GM21786 (cell line): ENCODE results near the gene CAMK2D.

Source experiments
- ATAC-seq: cut with Tn5 transposase; IDR thresholded peaks from one replicate; pipeline ENCODE4 v1.9.1; 2021; ENCODE audit not compliant: unreplicated experiment

Gene CAMK2D

DNA sequence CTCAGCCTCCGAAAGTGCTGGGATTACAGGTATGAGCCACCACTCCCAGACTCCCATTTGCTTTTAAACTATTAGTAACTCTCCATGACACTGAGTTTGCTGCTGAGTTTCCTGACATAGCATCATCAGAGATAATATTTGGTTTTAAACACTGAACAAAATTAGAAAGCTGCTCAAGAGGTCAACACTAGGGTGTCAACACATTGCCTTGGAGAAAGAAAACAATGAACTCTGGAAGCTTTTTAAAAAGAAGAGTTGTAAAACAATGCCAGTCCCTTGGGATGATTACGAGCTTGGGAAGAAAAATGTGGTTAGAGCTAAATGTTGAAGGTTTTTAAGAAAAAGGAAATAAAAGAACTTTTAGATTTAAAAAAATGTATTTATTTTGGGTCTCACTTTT lies 264.8 kb downstream of the CAMK2D start:
- no peak for ATAC-seq

GRCh38 chr4:113495790-113496189 lies 265.7 kb downstream of the CAMK2D start:
- ATAC-seq, result no peak

- no peak for ATAC-seq
These were observed 278.4 kb downstream of the CAMK2D start for GRCh38 chr4:113483131-113483530.

- ATAC-seq, result no peak
These were observed 279.2 kb downstream of the CAMK2D start for GRCh38 chr4:113482325-113482724.

- ATAC-seq, result no peak
These were observed 279.7 kb downstream of the CAMK2D start for GRCh38 chr4:113481820-113482219.

GRCh38 chr4:113480109-113480508 lies 281.4 kb downstream of the CAMK2D start:
- ATAC-seq, result no peak

DNA sequence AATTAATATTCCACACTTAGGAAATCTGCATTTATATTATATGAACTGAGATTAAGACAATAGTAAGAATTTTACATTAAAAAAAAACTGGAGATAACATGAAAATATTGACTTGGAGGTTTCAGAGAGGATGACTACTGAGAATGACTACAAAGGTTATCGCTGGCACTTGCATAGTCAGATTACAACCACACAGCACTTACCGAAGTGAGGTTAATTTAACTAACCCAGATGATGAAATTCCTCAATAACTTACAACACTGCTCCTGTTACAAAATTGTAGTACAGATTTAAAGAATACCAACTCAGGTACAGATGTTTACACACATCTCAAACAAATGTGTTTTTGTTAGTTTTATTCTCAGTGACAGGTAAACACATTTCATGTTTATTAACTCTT lies 283.5 kb downstream of the CAMK2D start:
- no peak for ATAC-seq

- no peak for ATAC-seq
These were observed 284.7 kb downstream of the CAMK2D start for GRCh38 chr4:113476800-113477199.

GRCh38 chr4:113474017-113474416 lies 287.5 kb downstream of the CAMK2D start:
- ATAC-seq, result no peak

DNA sequence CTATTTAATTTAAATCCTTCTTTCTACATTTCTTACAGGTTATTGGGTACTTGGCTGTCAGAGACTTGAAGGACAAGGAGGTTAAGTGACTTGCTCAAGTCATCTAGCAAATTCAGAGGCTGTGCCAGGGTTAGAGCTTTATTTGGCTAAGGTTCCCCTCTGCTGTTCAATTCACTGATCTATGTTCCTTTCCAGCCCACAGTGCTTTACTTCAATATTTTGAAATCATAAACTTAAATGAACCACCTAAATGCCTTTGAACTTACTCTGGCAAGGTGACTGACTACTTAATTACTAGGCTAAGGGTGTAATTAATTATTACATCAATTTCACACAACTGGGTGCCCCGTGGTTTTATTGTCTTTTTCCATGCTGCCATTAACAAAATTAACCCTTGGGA lies 288.7 kb downstream of the CAMK2D start:
- ATAC-seq, result no peak

DNA sequence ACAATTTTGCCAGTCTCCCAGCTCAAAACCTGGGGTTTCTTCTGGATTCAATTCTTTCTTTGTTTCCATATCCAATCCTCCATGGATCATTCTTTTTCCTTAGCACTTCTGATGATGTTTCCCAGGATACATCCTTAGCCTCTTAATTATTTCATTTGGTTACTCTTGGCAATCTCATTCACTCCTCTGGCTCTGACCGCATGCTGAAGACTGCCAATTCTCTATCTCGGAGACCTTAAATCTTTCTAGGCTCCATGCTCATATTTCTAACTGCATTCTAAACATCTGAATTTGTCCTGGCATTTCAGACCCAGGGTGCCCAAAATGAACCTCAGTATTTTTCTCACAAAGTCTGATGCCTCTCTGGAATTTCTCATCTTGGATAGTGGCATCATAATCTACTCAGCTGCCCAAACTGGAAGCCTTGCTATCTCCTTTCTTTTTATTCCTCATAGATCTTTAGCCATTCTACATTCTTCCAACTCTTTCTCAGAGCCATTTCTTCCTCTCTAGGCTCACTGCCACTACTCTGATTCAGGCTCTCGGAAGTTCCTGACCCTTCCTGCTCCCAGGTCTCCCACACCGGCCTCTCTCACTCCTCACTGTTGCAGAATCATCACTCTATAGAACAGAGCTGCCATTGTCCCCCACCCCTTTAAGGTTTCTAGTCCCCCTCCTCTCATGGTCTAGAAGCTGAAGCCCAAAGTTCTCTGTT lies 290.2 kb downstream of the CAMK2D start:
- no peak for ATAC-seq

- ATAC-seq, result no peak
These were observed 291.6 kb downstream of the CAMK2D start for GRCh38 chr4:113469926-113470325.

DNA sequence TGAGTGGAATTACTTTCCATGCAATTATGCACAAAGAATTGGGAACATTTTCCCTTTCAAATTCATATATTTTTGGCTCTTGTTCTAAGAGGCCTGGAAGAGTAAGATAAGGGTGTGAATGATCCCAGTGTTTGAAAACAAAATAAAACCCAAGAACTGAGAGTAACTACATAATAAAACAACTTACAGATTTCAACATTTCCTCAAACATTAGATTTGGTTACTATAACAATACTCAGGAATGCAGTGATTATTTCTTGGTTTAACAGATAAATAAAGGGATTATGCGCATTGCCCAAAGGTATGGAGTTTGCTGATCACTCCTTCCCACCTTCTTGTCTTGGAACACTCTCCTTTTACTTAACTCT lies 292.5 kb downstream of the CAMK2D start:
- no peak for ATAC-seq

DNA sequence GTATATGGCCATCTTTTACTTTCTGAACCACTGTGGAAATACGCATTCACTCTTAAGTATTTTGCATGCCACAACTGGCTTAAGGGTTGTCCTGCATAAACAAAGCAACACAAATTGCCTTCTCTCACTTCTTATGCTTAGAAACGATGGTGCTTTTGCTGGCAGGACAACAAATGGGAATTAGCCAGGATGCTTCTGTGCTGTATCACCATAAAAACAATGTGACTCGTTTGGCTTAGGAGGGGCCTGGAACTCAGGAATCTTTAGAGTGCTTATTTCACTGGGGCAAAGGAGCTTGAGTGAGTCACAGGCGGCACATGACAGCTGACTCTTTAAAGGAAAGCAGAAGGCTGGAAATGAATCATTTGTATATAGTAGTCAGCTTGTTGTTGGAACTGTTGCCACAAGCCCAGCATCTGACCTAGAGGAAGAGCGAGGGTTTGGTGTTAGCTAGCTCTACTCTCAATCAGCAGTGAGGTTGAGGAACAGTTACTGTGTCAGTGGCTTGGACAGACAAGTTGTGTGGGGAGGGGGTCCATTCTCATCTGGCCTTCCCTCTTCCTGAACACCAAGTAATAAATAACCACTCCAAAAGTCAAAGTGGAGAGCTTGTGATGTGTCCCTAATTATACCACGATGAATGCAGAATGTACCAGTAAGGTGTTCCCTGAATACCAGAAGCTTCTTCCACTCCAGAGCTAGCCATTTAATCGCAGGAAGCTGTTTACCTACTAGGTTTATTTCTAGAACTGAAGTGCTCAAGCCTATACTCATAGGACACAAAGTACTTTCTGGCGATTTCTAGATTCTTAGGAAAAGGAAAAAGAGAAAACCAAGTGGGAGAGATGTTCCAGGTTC lies 293.1 kb downstream of the CAMK2D start:
- ATAC-seq, result no peak

- no peak for ATAC-seq
These were observed 294.0 kb downstream of the CAMK2D start for GRCh38 chr4:113467581-113467980.

GRCh38 chr4:113462286-113462685 lies 299.3 kb downstream of the CAMK2D start:
- ATAC-seq, result no peak

DNA sequence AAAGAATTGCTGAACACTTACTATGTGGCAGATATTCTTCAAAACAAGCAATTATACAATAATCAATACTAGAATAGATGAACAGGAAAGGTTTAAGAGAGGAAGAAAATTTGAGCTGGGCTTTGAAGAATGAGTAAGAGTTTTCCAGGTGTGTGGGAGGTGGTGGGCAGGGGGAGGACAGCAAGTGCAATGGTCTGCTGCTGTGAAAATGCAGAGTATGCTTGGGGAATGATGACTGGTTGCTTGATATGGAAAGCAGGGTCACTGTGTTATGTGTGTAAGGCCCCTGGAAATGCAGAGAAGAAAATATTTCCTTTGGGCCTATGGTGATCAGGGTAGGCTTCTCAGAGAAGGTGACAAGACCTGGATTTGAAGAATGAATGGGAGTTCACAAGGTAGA lies 300.3 kb downstream of the CAMK2D start:
- ATAC-seq, result no peak

DNA sequence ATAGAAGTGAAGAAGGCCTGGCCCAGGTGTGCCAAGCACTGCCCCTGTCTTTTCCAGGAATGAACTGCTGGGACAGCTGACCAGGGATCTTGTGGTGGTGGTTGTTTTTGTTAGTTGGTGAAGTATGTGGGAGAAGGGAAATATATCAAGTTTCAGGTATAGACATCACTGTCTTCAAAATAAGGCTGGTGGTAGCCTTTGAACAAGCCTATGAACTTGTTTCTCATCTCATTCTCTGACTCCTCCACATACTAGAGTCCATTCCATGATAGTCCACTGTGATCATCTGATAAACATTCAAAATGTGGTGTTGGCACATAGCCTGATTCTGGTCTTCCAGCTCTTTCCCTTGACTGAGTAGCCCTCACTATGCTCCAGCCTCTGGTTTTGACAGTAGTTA lies 303.7 kb downstream of the CAMK2D start:
- no peak for ATAC-seq

DNA sequence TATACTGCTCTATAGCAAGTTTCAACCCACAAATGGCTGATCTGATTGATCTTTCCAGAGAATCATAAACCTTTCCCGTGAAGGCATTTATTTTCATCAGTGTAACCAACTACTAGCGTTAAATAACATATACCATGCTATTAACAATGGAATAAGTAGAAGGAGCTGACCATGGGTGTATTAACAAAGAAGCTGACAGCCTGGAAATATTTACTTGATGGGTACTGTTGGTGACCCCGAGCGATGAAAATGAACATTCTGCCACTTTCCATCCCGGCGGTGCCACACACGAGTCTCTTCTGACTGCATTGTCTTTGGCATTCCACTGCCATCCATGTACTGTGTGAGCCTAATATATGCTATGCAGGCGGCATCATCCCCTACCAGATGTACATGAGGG lies 304.4 kb downstream of the CAMK2D start:
- no peak for ATAC-seq

- ATAC-seq, result no peak
These were observed 306.5 kb downstream of the CAMK2D start for GRCh38 chr4:113455061-113455460.

GRCh38 chr4:113452868-113453620 lies 308.5 kb downstream of the CAMK2D start:
- ATAC-seq, result no peak

GRCh38 chr4:113452152-113452551 lies 309.4 kb downstream of the CAMK2D start:
- ATAC-seq, result no peak
